OCI-LY7 (cell line): ENCODE measurements around the gene SLC22A13. TPM values are rescaled to one million over a fixed set of nuclear protein-coding genes. Genes with fewer than 3 reads are reported as not detected.

Experiments used
- BruUV-seq: library from RNA; stranded (reverse); fragments of 400-500 nt; replicated peaks from 2 replicates; lab custom pipeline; 2021; lab: Mats Ljungman, UMichigan
- CTCF ChIA-PET: fragments of 300-600 bp; sonication (Branson Sonifier 250); formaldehyde crosslinking; loops from one replicate; lab custom pipeline; 2022; ENCODE audit warnings: antibody characterized with exemption; ENCODE audit not compliant: unreplicated experiment; lab: Charles Lee
- POLR2A ChIA-PET: fragments of 300-600 bp; sonication (Branson Sonifier 250); formaldehyde crosslinking; loops from one replicate; lab custom pipeline; 2022; ENCODE audit warnings: antibody characterized with exemption; lab: Charles Lee
- DNase-seq: peaks from one replicate; pipeline ENCODE4 v3.0.0-alpha.2; 2015; ENCODE audit warnings: low spot score
- H2AFZ ChIP-seq: fragments of 200-600 bp; sonication (generic), shearing (Covaris generic); 2 replicates; pipeline ENCODE4 v1.6.1; 2014; ENCODE audit warnings: mild to moderate bottlenecking, antibody characterized with exemption, low read length, moderate library complexity
- H3K27ac ChIP-seq: fragments of 200-600 bp; sonication (generic); 2 replicates; pipeline ENCODE4 v1.5.1; 2014; ENCODE audit warnings: mixed run types, low read depth, mild to moderate bottlenecking, moderate library complexity, low read length, inconsistent platforms; ENCODE audit not compliant: poor library complexity, severe bottlenecking
- H3K36me3 ChIP-seq: fragments of 200-600 bp; sonication (generic); 2 replicates; pipeline ENCODE4 v1.6.1; 2014; ENCODE audit warnings: mild to moderate bottlenecking, antibody characterized with exemption, low read length, moderate library complexity, mixed read lengths; ENCODE audit not compliant: insufficient read depth
- H3K4me1 ChIP-seq: fragments of 200-600 bp; sonication (generic); 2 replicates; pipeline ENCODE4 v1.5.1; 2014; ENCODE audit warnings: mild to moderate bottlenecking, low read length; ENCODE audit not compliant: insufficient read depth, poor library complexity, severe bottlenecking
- H3K4me2 ChIP-seq: fragments of 200-600 bp; sonication (generic); 2 replicates; pipeline ENCODE4 v1.6.1; 2014; ENCODE audit warnings: mild to moderate bottlenecking, low read length
- H3K4me3 ChIP-seq: fragments of 200-600 bp; sonication (generic); 2 replicates; pipeline ENCODE4 v1.5.1; 2014; ENCODE audit warnings: mild to moderate bottlenecking, low read depth, low read length; ENCODE audit not compliant: poor library complexity, severe bottlenecking
- H3K79me2 ChIP-seq: fragments of 200-600 bp; sonication (generic); 2 replicates; pipeline ENCODE4 v1.6.1; 2016; ENCODE audit warnings: low read depth, mild to moderate bottlenecking, low read length, moderate library complexity, mixed read lengths; ENCODE audit not compliant: insufficient read depth
- H3K9me2 ChIP-seq: fragments of 200-600 bp; sonication (generic); 2 replicates; pipeline ENCODE4 v1.6.1; 2016; ENCODE audit warnings: mild to moderate bottlenecking, low read length, mixed read lengths; ENCODE audit not compliant: insufficient read depth
- H3K9me3 ChIP-seq: fragments of 200-600 bp; sonication (generic); 2 replicates; pipeline ENCODE4 v1.6.1; 2014; ENCODE audit warnings: mild to moderate bottlenecking, mixed run types, low read length, mixed read lengths
- H4K20me1 ChIP-seq: fragments of 200-600 bp; sonication (generic); 2 replicates; pipeline ENCODE4 v1.6.1; 2014; ENCODE audit warnings: mild to moderate bottlenecking, antibody characterized with exemption, low read length, moderate library complexity, mixed read lengths; ENCODE audit not compliant: insufficient read depth
- CTCF ChIP-seq: fragments of 200-600 bp; sonication (generic); conservative IDR thresholded peaks from 2 replicates; pipeline ENCODE4 v1.5.1; 2014; ENCODE audit warnings: mild to moderate bottlenecking, antibody characterized with exemption, low read length, moderate library complexity, mixed read lengths
- EZH2phosphoT487 ChIP-seq: fragments of 200-600 bp; sonication (generic); IDR thresholded peaks from 2 replicates; pipeline ENCODE4 v1.6.1; 2018; ENCODE audit warnings: low read depth, borderline replicate concordance, mild to moderate bottlenecking, mixed run types, antibody characterized with exemption, low read length, moderate library complexity, mixed read lengths
- intact Hi-C: fragments of 100-400 bp; cut with micrococcal nuclease; formaldehyde crosslinking; loops from one replicate; pipeline ENCODE4 v1.10.0; 2022; ENCODE audit not compliant: unreplicated experiment
- total RNA-seq, 2 experiments: library from RNA; depleted of rRNA in 1 of 2; stranded (reverse); fragments of >200 nt in 1 of 2; shearing (Covaris generic) in 1 of 2; gene quantifications; 2 replicates each; pipeline ENCODE4 v1.2.3, GENCODE V29; 2014 to 2022

SLC22A13 gene
- total RNA-seq, 2 experiments from 2014 or later, result 0.13 to 0.27 TPM

DNA sequence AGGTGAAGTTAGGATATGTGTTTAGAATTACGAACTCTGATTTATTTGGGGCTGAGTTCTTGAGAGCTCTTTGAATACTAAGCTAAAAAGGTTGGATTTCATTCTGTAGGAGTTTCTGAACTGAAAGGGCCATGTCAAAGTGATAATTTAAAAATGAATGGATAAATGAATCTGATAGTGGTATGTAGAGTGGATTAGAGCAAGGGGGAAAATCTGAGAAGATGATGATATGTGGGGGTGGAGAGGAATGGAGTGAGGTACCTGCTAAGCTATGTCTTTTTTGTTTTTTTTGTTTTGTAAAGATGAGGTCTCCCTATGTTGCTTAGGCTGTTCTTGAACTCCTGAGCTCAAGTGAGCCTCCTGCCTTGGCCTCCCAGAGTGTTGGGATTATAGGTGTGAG is 44.6 kb upstream of the SLC22A13 start:
- no peaks in the 10 kb centered on the region for H3K4me1 ChIP-seq
- POLR2A ChIA-PET, result interaction anchor here (1.2 kb wide), 1 partner anchor 10 kb away, joined by 4 read pairs; no protein-coding TSS in a partner anchor
- H3K4me2 ChIP-seq, result no peak overlapping the region
- no peak overlapping the region for H2AFZ ChIP-seq
- DNase-seq, result no peak
- H3K9me3 ChIP-seq, result no peaks in the 10 kb centered on the region
- no peaks in the 10 kb centered on the region for H3K79me2 ChIP-seq
- H3K27ac ChIP-seq, result no peak overlapping the region
- no peaks in the 10 kb centered on the region for H3K9me2 ChIP-seq
- CTCF ChIA-PET, result interaction anchor here (0.5 kb wide), 1 partner anchor 275 kb away, joined by 5 read pairs; the partner anchor contains the start of gene EXOG
- no peak overlapping the region for H3K4me3 ChIP-seq
- no TSS peak for BruUV-seq
- H3K36me3 ChIP-seq, result peaks cover 70% of the 10 kb centered on the region
- no peaks in the 10 kb centered on the region for H4K20me1 ChIP-seq
- intact Hi-C loops, result no loop called here
- TF ChIP-seq CTCF (no peak), EZH2phosphoT487 (no peak)

- ChIA-PET CTCF (no interaction called here), POLR2A (interaction anchor here (1.4 kb wide), 2 partner anchors 10 to 28 kb away, joined by 3 read pairs; no protein-coding TSS in a partner anchor)
- Histone ChIP-seq H3K4me2 (no peak overlapping the region), H3K79me2 (no peaks in the 10 kb centered on the region), H3K4me1 (no peaks in the 10 kb centered on the region), H3K9me2 (no peaks in the 10 kb centered on the region), H3K4me3 (no peak overlapping the region), H3K9me3 (no peaks in the 10 kb centered on the region), H4K20me1 (no peaks in the 10 kb centered on the region), H3K36me3 (peaks cover 69% of the 10 kb centered on the region), H3K27ac (no peak overlapping the region), H2AFZ (no peak overlapping the region)
- intact Hi-C loops, result no loop called here
- no peak for DNase-seq
- no TSS peak for BruUV-seq
- TF ChIP-seq EZH2phosphoT487, result no peak
Observed at GRCh38 chr3:38222032-38222634, 43.5 kb upstream of the SLC22A13 start.

DNA sequence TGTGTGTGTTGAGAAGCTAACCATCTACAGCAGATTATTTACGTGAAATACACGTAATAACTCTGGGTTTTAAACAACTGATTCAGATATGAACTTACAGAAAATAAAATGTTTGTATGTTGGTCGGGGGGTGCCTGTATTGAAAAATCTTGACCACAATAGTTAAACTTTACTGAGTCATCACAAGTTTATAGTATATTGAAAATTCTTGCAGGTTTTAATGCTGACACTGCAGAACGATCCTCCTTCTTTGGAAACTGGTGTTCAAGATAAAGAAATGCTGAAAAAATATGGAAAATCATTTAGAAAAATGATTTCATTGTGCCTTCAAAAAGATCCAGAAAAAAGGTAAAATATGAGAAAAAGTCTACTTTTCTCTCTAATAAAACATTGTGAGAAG is 41.3 kb upstream of the SLC22A13 start:
- H3K9me3 ChIP-seq, result no peaks in the 10 kb centered on the region
- no peak for DNase-seq
- ChIA-PET POLR2A (interaction anchor here (1.2 kb wide), 1 partner anchor 11 kb away, joined by 3 read pairs; no protein-coding TSS in a partner anchor), CTCF (no interaction called here)
- TF ChIP-seq EZH2phosphoT487, result no peak
- no peak for TF ChIP-seq CTCF
- no peak overlapping the region for H2AFZ ChIP-seq
- H3K4me1 ChIP-seq, result no peaks in the 10 kb centered on the region
- no peaks in the 10 kb centered on the region for H4K20me1 ChIP-seq
- H3K79me2 ChIP-seq, result no peaks in the 10 kb centered on the region
- H3K4me2 ChIP-seq, result no peak overlapping the region
- BruUV-seq, result no TSS peak
- H3K4me3 ChIP-seq, result no peak overlapping the region
- no peak overlapping the region for H3K27ac ChIP-seq
- H3K36me3 ChIP-seq, result peaks cover 72% of the 10 kb centered on the region
- H3K9me2 ChIP-seq, result no peaks in the 10 kb centered on the region
- intact Hi-C loops, result no loop called here
